IgD-negative memory B cell (primary cell): ENCODE results near the gene NUMB. TPM values are rescaled to one million over a fixed set of nuclear protein-coding genes. Genes with fewer than 3 reads are reported as not detected.
"Not testable (repeated sequence)": the region's sequence is repeated elsewhere in the genome, so short reads cannot be mapped to it uniquely, and the experiment has no call there.

ENCODE experiments used
- H3K27ac Mint-ChIP-seq, 3 donors: one replicate each; pipeline ENCODE4 v1.8.0; 2020 to 2022; ENCODE audit warnings: mild to moderate bottlenecking in 3 of 3, mixed read lengths in 3 of 3, moderate library complexity in 1 of 3
- H3K27me3 Mint-ChIP-seq: one replicate; pipeline ENCODE4 v1.8.0; 2021; ENCODE audit warnings: mixed read lengths
- H3K36me3 Mint-ChIP-seq: one replicate; pipeline ENCODE4 v1.8.0; 2020; ENCODE audit warnings: mild to moderate bottlenecking, mixed read lengths
- H3K4me1 Mint-ChIP-seq, 3 donors: one replicate each; pipeline ENCODE4 v1.8.0; 2020 to 2022; ENCODE audit warnings: mixed read lengths in 3 of 3, mild to moderate bottlenecking in 1 of 3
- H3K4me3 Mint-ChIP-seq, 4 donors: one replicate each; pipeline ENCODE4 v1.8.0; 2020 to 2022; ENCODE audit warnings: mild to moderate bottlenecking in 4 of 4, mixed read lengths in 4 of 4, moderate library complexity in 3 of 4
- H3K9me3 Mint-ChIP-seq, 3 donors: one replicate each; pipeline ENCODE4 v1.8.0; 2020 to 2021; ENCODE audit warnings: mixed read lengths in 3 of 3, mild to moderate bottlenecking in 1 of 3
- polyA plus RNA-seq: library from polyadenylated mRNA; unstranded; fragments of 300-500 nt; fragmentation: Illumina TruSeq; gene quantifications from one replicate; pipeline ENCODE4 v1.2.3, GENCODE V29; 2021

The NUMB gene
- polyA plus RNA-seq, 1 donor from 2014 or later, result 58.3 TPM

DNA sequence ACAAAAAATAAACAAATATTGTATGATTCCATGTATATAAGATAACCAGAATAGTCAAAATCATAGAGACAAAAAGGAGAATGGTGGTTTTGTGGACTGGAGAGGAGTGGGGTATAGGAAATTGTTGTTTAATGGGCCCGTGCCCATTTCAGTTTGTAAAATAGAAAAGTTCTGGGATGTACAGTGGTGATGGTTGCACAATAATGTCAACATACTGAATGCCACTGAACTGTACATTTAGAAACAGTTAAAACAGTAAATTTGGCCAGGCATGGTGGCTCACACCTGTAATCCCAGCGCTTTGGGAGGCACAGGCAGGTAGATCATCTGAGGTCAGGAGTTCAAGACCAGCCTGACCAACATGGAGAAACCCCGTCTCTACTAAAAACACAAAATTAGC is 40.1 kb downstream of the NUMB start:
- H3K4me1 Mint-ChIP-seq, result peaks cover 18 to 38% (median 26%) of the 10 kb centered on the region in 3 donors
- H3K4me3 Mint-ChIP-seq, result no peak overlapping the region
- H3K9me3 Mint-ChIP-seq, result no peaks in the 10 kb centered on the region
- H3K36me3 Mint-ChIP-seq, result peaks cover 7% of the 10 kb centered on the region
- no peaks in the 10 kb centered on the region for H3K27me3 Mint-ChIP-seq
- peak overlapping the region in 1 of 3 donors; percentile 23 for H3K27ac Mint-ChIP-seq

DNA sequence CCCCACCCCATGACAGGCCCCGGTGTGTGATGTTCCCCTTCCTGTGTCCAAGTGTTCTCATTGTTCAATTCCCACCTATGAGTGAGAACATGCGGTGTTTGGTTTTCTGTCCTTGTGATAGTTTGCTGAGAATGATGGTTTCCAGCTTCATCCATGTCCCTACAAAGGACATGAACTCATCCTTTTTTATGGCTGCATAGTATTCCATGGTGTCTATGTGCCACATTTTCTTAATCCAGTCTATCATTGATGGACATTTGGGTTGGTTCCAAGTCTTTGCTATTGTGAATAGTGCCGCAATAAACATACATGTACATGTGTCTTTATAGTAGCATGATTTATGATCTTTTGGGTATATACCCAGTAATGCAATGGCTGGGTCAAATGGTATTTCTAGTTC is 52.1 kb downstream of the NUMB start:
- Mint-ChIP-seq H3K4me1 (peaks cover 15 to 26% (median 23%) of the 10 kb centered on the region in 3 donors), H3K36me3 (peaks cover 11% of the 10 kb centered on the region), H3K27ac (peak overlapping the region in 1 of 3 donors; percentile 35)
- H3K4me3 Mint-ChIP-seq, H3K27me3 Mint-ChIP-seq, H3K9me3 Mint-ChIP-seq: not testable (repeated sequence)

DNA sequence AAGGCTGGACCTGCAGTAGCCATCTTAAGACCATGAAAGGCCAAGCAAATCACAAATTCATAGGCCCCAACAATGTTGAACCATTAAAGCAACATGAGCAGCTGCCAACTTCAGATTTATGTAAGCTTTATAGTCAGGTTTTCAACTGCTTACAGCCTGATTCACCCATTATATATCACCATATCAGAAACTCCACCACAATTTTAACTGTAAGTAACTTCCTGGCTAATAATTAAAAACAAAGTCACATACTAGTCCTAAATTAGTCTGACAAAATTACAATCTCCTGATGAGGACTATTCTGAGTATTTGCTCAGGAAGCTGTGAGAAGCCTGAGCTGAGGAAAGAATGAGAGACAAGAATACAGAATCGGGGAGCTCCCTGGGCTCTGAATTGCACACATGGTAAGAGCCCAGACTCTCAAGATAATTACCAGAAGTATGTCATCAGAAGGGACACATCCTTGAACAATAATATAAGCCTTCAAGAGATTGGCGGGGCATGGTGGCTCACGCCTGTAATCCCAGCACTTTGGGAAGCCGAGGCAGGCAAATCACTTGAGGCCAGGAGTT is 55.1 kb downstream of the NUMB start:
- H3K27ac Mint-ChIP-seq, result peak overlapping the region; percentile 71 to 92 (median 73)
- H3K4me1 Mint-ChIP-seq, result peaks cover 27 to 37% (median 32%) of the 10 kb centered on the region in 3 donors
- H3K36me3 Mint-ChIP-seq, result peaks cover 5% of the 10 kb centered on the region

DNA sequence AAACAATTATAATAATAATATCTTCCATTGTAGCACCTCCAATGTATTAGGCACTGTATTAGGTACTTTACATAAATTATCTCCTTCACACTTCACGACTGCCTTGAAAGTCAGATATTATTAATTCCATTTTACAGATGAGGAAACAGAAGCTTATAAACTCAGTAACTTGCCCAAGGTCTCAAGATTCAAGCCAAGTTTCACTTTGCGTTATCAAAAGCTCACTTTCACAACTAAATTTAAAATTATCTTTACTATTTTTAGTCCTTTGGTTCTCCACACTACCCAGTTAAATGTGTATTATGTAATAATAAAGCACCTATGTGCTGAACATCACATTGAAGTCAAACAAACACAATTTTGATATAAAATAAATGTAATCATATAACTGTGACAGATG is 55.8 kb downstream of the NUMB start:
- Mint-ChIP-seq H3K27me3 (no peaks in the 10 kb centered on the region), H3K9me3 (peaks cover 0 to 4% (median 2%) of the 10 kb centered on the region in 3 donors), H3K4me1 (peaks cover 27 to 37% (median 32%) of the 10 kb centered on the region in 3 donors), H3K36me3 (peaks cover 7% of the 10 kb centered on the region), H3K27ac (peak overlapping the region; percentile 71 to 93 (median 92)), H3K4me3 (peak overlapping the region in 2 of 4 donors; percentile 13 to 66)

More for the DNA sequence above, 55.1 kb downstream of the NUMB start:
- Mint-ChIP-seq H3K4me3 (peak overlapping the region in 2 of 4 donors; percentile 33 to 60), H3K9me3 (peaks cover 0 to 4% (median 2%) of the 10 kb centered on the region in 3 donors), H3K27me3 (no peaks in the 10 kb centered on the region)

- Mint-ChIP-seq H3K27ac (no peak overlapping the region), H3K9me3 (peaks cover 0 to 4% (median 2%) of the 10 kb centered on the region in 3 donors), H3K4me1 (peaks cover 30 to 34% (median 31%) of the 10 kb centered on the region in 3 donors), H3K4me3 (no peak overlapping the region), H3K27me3 (no peaks in the 10 kb centered on the region), H3K36me3 (peaks cover 6% of the 10 kb centered on the region)
Measured at GRCh38 chr14:73397810-73398209, 60.5 kb downstream of the NUMB start.

- Mint-ChIP-seq H3K27ac (peak overlapping the region in 1 of 3 donors; percentile 31), H3K4me3 (peak overlapping the region in 1 of 4 donors; percentile 84), H3K9me3 (no peaks in the 10 kb centered on the region), H3K36me3 (peaks cover 3% of the 10 kb centered on the region), H3K27me3 (no peaks in the 10 kb centered on the region), H3K4me1 (peaks cover 19 to 27% (median 23%) of the 10 kb centered on the region in 3 donors)
Measured at GRCh38 chr14:73394317-73394716, 64.0 kb downstream of the NUMB start.

GRCh38 chr14:73393375-73393774 is 65.0 kb downstream of the NUMB start:
- Mint-ChIP-seq H3K36me3 (peaks cover 3% of the 10 kb centered on the region), H3K4me1 (peaks cover 19 to 23% (median 22%) of the 10 kb centered on the region in 3 donors), H3K27ac (no peak overlapping the region), H3K27me3 (no peaks in the 10 kb centered on the region), H3K4me3 (no peak overlapping the region), H3K9me3 (no peaks in the 10 kb centered on the region)

DNA sequence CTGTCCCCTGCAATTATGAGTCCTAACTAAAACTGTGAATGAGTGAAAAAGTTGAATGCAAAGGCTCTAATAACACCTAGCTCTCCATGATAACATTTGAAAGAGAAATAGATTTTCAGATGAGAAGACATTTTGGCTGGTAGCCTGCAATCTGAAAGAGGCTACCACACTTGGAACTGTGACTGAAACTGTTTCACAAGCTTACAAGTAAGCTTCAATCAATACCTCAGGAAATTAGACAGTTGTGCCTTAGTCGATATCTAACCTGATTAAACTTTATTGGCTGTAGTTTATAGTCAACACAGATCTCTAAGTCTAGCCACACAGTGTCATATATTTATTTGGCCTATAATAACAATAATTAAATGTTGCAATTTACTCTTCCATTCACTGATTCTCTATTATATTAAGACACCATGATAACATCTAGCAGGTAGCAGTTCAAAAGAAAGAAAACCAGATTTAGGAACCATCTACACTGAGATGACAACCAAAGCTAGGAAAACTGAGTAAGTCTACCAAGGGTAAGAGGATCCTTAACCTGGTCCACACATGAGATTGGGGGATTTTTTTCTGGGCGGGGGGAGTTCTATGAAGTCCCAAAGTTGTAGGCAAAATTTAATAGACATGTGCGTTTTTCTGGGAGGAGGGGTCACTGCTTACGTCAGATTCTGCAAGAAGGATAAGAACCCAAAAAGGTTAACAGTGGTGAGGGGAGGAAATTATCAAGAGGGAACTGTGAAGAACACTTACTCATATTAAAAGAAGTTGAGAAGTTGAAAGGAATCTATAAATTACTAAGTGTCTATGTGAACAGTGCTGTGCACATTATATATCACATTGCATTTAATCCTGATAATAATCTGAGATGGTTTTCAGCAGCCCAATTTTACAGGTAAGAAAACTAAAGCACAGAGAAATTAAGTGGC is 65.8 kb downstream of the NUMB start:
- peaks cover 19 to 25% (median 22%) of the 10 kb centered on the region in 3 donors for H3K4me1 Mint-ChIP-seq

GRCh38 chr14:73387860-73388259 is 70.5 kb downstream of the NUMB start:
- peak overlapping the region in 1 of 4 donors; percentile 32 for H3K4me3 Mint-ChIP-seq
- H3K27ac Mint-ChIP-seq, H3K9me3 Mint-ChIP-seq: not testable (repeated sequence)

More for the DNA sequence above, 65.8 kb downstream of the NUMB start:
- peaks cover 2% of the 10 kb centered on the region for H3K36me3 Mint-ChIP-seq
- H3K27ac Mint-ChIP-seq, result peak overlapping the region in 1 of 3 donors; percentile 39
- H3K4me3 Mint-ChIP-seq, result peak overlapping the region in 1 of 4 donors; percentile 46
- no peaks in the 10 kb centered on the region for H3K9me3 Mint-ChIP-seq
- H3K27me3 Mint-ChIP-seq, result no peaks in the 10 kb centered on the region

GRCh38 chr14:73386342-73386741 is 72.0 kb downstream of the NUMB start:
- Mint-ChIP-seq H3K27ac (peak overlapping the region in 2 of 3 donors; percentile 10 to 35), H3K27me3 (no peaks in the 10 kb centered on the region), H3K9me3 (peaks cover 2 to 10% (median 4%) of the 10 kb centered on the region in 3 donors), H3K36me3 (peaks cover 10% of the 10 kb centered on the region), H3K4me1 (peaks cover 8 to 20% (median 16%) of the 10 kb centered on the region in 3 donors), H3K4me3 (no peak overlapping the region)

More at GRCh38 chr14:73387860-73388259, 70.5 kb downstream of the NUMB start:
- H3K36me3 Mint-ChIP-seq, H3K27me3 Mint-ChIP-seq: not testable (repeated sequence)
- H3K4me1 Mint-ChIP-seq, result peaks cover 15 to 25% (median 16%) of the 10 kb centered on the region in 3 donors

- H3K36me3 Mint-ChIP-seq, H3K27me3 Mint-ChIP-seq, H3K9me3 Mint-ChIP-seq, H3K27ac Mint-ChIP-seq: not testable (repeated sequence)
- H3K4me1 Mint-ChIP-seq, result peaks cover 8 to 18% (median 15%) of the 10 kb centered on the region in 3 donors
- H3K4me3 Mint-ChIP-seq, result peak overlapping the region in 1 of 4 donors; percentile 51
Measured at GRCh38 chr14:73385021-73385420, 73.3 kb downstream of the NUMB start.

DNA sequence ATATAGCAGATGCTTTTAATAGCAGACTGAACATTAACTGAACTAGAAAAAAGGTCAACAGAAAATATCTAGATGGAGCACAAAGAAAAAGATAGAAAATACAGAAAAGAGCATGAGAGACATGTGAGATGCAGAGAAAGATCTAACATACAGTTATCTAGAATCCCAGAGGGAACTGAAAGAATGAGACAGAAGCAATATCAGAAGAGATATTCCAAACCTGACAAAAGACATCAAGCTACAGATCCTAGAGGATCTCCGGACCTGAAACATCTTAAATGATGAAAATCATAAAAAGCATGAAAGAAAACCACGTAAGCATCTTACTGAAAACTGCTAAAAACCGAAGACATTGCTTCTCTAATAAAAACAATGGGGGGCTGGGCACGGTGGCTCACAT is 75.0 kb downstream of the NUMB start:
- peaks cover 2 to 10% (median 4%) of the 10 kb centered on the region in 3 donors for H3K9me3 Mint-ChIP-seq
- H3K27me3 Mint-ChIP-seq, result no peaks in the 10 kb centered on the region
- H3K36me3 Mint-ChIP-seq, result peaks cover 12% of the 10 kb centered on the region
- no peak overlapping the region for H3K27ac Mint-ChIP-seq
- H3K4me1 Mint-ChIP-seq, result peaks cover 14 to 23% (median 18%) of the 10 kb centered on the region in 3 donors
- H3K4me3 Mint-ChIP-seq, result peak overlapping the region in 1 of 4 donors; percentile 28

DNA sequence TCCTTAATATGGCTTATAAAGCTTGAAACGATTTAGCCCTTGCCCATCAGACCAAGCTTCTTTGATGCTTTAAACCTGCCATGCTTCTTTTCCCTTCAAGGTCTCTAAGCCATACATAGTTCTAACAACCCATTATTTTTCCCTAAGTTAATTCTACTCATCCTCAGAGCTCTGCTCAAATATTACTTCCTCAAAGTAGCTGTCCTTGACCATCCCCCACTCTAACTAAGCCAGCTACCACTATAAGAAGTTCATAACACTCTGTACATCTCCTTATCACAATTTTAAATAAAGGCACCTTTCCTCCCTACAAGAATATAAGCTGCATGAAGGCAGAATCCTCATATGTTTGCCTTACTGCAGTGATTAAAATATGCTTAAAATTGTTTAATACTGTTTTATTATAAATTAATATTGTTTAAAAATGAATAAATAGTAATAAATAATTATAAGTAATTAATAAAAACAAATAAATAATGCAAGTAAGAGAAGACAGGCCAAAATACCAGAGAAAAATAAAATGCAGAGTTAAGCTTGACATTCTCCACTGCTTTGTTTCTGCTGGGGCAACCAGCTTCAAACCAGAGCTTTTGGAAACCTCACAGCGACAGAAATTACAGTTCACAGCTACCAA is 76.8 kb downstream of the NUMB start:
- peaks cover 2 to 10% (median 4%) of the 10 kb centered on the region in 3 donors for H3K9me3 Mint-ChIP-seq
- peak overlapping the region in 1 of 3 donors; percentile 49 for H3K27ac Mint-ChIP-seq
- H3K36me3 Mint-ChIP-seq, result peaks cover 8% of the 10 kb centered on the region
- no peaks in the 10 kb centered on the region for H3K27me3 Mint-ChIP-seq
- no peak overlapping the region for H3K4me3 Mint-ChIP-seq
- peaks cover 13 to 22% (median 13%) of the 10 kb centered on the region in 3 donors for H3K4me1 Mint-ChIP-seq

- Mint-ChIP-seq H3K9me3 (no peaks in the 10 kb centered on the region), H3K27ac (no peak overlapping the region), H3K27me3 (no peaks in the 10 kb centered on the region), H3K36me3 (peaks cover 2% of the 10 kb centered on the region), H3K4me3 (no peak overlapping the region), H3K4me1 (peaks cover 15 to 25% (median 22%) of the 10 kb centered on the region in 3 donors)
Measured at GRCh38 chr14:73376585-73376984, 81.8 kb downstream of the NUMB start.
